Neural progenitor cell (in vitro differentiated cells): ENCODE measurements around the gene BARX2.

Experiments
- CTCF ChIP-seq: fragments of 200-600 bp; sonication (generic); IDR thresholded peaks from 2 replicates; pipeline ENCODE4 v1.5.1; 2017; ENCODE audit warnings: antibody characterized with exemption, mild to moderate bottlenecking
- EZH2 ChIP-seq: fragments of 200-600 bp; sonication (generic); IDR thresholded peaks from 2 replicates; pipeline ENCODE4 v1.6.1; 2017; ENCODE audit warnings: antibody characterized with exemption, mild to moderate bottlenecking, moderate library complexity

- no peak for TF ChIP-seq CTCF
- no peak for TF ChIP-seq EZH2
These were observed 80.4 kb downstream of the BARX2 start for GRCh38 chr11:129455756-129456655.
